ENCODE data around the gene IP6K3. TPM values are rescaled to one million over a fixed set of nuclear protein-coding genes. Genes with fewer than 3 reads are reported as not detected.

Gene IP6K3
- total RNA-seq, 1 donor: under 0.01 TPM

- Histone ChIP-seq H3K9me3 (ENCODE audit: low read depth, low read length) (no peaks in the 10 kb centered on the region), H3K27me3 (ENCODE audit: insufficient read depth, low read length) (no peaks in the 10 kb centered on the region), H2AFZ (ENCODE audit: low read length) (no peak overlapping the region), H4K20me1 (ENCODE audit: insufficient read depth, low read length) (no peaks in the 10 kb centered on the region), H3K36me3 (ENCODE audit: insufficient read depth, low read length) (peaks cover 62% of the 10 kb centered on the region), H3K4me1 (ENCODE audit: insufficient read depth, low read length) (peaks cover 47% of the 10 kb centered on the region), H3K79me2 (ENCODE audit: insufficient read depth, low read length) (peaks cover 9% of the 10 kb centered on the region), H3K4me2 (ENCODE audit: insufficient read depth, low read length) (no peak overlapping the region), H3K27ac (ENCODE audit: low read depth, low read length) (peak overlapping the region; percentile 71), H3K4me3 (ENCODE audit: insufficient read depth, low read length) (no peak overlapping the region)
- TF ChIP-seq CTCF (IDR thresholded peaks at IDR 0.05; ENCODE audit: extremely low read depth, low read depth, low read length): no peak
- DNase-seq (ENCODE audit: insufficient read length, low spot score, missing footprints): no peak
These were observed 50.6 kb downstream of the IP6K3 start for GRCh38 chr6:33696076-33696475.

- Histone ChIP-seq H2AFZ (ENCODE audit: low read length) (no peak overlapping the region), H3K4me1 (ENCODE audit: insufficient read depth, low read length) (peaks cover 47% of the 10 kb centered on the region), H3K27me3 (ENCODE audit: insufficient read depth, low read length) (no peaks in the 10 kb centered on the region), H3K27ac (ENCODE audit: low read depth, low read length) (peak overlapping the region; percentile 71), H3K4me3 (ENCODE audit: insufficient read depth, low read length) (no peak overlapping the region), H3K36me3 (ENCODE audit: insufficient read depth, low read length) (peaks cover 61% of the 10 kb centered on the region), H4K20me1 (ENCODE audit: insufficient read depth, low read length) (no peaks in the 10 kb centered on the region), H3K9me3 (ENCODE audit: low read depth, low read length) (no peaks in the 10 kb centered on the region), H3K4me2 (ENCODE audit: insufficient read depth, low read length) (no peak overlapping the region), H3K79me2 (ENCODE audit: insufficient read depth, low read length) (peaks cover 9% of the 10 kb centered on the region)
- DNase-seq (ENCODE audit: insufficient read length, low spot score, missing footprints): no peak
- no peak for TF ChIP-seq CTCF (IDR thresholded peaks at IDR 0.05; ENCODE audit: extremely low read depth, low read depth, low read length)
These were observed 51.2 kb downstream of the IP6K3 start for GRCh38 chr6:33695451-33695887.

GRCh38 chr6:33694977-33695376 lies 51.7 kb downstream of the IP6K3 start:
- peaks cover 47% of the 10 kb centered on the region for H3K4me1 ChIP-seq (ENCODE audit: insufficient read depth, low read length)
- no peaks in the 10 kb centered on the region for H3K27me3 ChIP-seq (ENCODE audit: insufficient read depth, low read length)
- H3K4me2 ChIP-seq (ENCODE audit: insufficient read depth, low read length): no peak overlapping the region
- no peak for TF ChIP-seq CTCF (IDR thresholded peaks at IDR 0.05; ENCODE audit: extremely low read depth, low read depth, low read length)
- H3K36me3 ChIP-seq (ENCODE audit: insufficient read depth, low read length): peaks cover 61% of the 10 kb centered on the region
- H3K4me3 ChIP-seq (ENCODE audit: insufficient read depth, low read length): no peak overlapping the region
- no peaks in the 10 kb centered on the region for H4K20me1 ChIP-seq (ENCODE audit: insufficient read depth, low read length)
- peak overlapping the region; percentile 71 for H3K27ac ChIP-seq (ENCODE audit: low read depth, low read length)
- DNase-seq (ENCODE audit: insufficient read length, low spot score, missing footprints): no peak
- H2AFZ ChIP-seq (ENCODE audit: low read length): no peak overlapping the region
- H3K9me3 ChIP-seq (ENCODE audit: low read depth, low read length): no peaks in the 10 kb centered on the region
- peaks cover 9% of the 10 kb centered on the region for H3K79me2 ChIP-seq (ENCODE audit: insufficient read depth, low read length)

- TF ChIP-seq CTCF (IDR thresholded peaks at IDR 0.05; ENCODE audit: extremely low read depth, low read depth, low read length): no peak
- H3K4me1 ChIP-seq (ENCODE audit: insufficient read depth, low read length): peaks cover 47% of the 10 kb centered on the region
These were observed 52.2 kb downstream of the IP6K3 start for GRCh38 chr6:33694401-33694931.

More at GRCh38 chr6:33694401-33694931, 52.2 kb downstream of the IP6K3 start:
- Histone ChIP-seq H3K27me3 (ENCODE audit: insufficient read depth, low read length) (no peaks in the 10 kb centered on the region), H3K9me3 (ENCODE audit: low read depth, low read length) (no peaks in the 10 kb centered on the region), H3K4me3 (ENCODE audit: insufficient read depth, low read length) (no peak overlapping the region), H2AFZ (ENCODE audit: low read length) (peak overlapping the region; percentile 4), H3K36me3 (ENCODE audit: insufficient read depth, low read length) (peaks cover 57% of the 10 kb centered on the region), H3K79me2 (ENCODE audit: insufficient read depth, low read length) (peaks cover 9% of the 10 kb centered on the region), H4K20me1 (ENCODE audit: insufficient read depth, low read length) (no peaks in the 10 kb centered on the region), H3K27ac (ENCODE audit: low read depth, low read length) (peak overlapping the region; percentile 71), H3K4me2 (ENCODE audit: insufficient read depth, low read length) (peak overlapping the region; percentile 27)
- DNase-seq (ENCODE audit: insufficient read length, low spot score, missing footprints): peak; percentile 97

All from osteoblast (primary cell).